K562 (cell line): ENCODE measurements around the gene CCDC148. TPM values are rescaled to one million over a fixed set of nuclear protein-coding genes. Genes with fewer than 3 reads are reported as not detected.

ENCODE experiments used
- ATAC-seq: fragments of 200-7000 bp; cut with Tn5 transposase; 3 replicates; pipeline ENCODE4 v1.9.1; 2020; ENCODE audit warnings: moderate library complexity
- BruUV-seq: library from RNA; stranded (reverse); fragments of 400-500 nt; replicated peaks from 2 replicates; lab custom pipeline; 2021; lab: Mats Ljungman, UMichigan
- CTCF ChIA-PET: fragments of 300-600 bp; formaldehyde crosslinking; extraction: SDS; loops from one replicate; lab custom pipeline; 2021; ENCODE audit warnings: low intra/inter-chr PET ratio; lab: Yijun Ruan, JAX
- POLR2A ChIA-PET: fragments of 300-600, 350-650 bp; sonication (Branson Sonifier 250); formaldehyde crosslinking; extraction: SDS; loops from one replicate; lab custom pipeline; 2021; ENCODE audit warnings: antibody characterized with exemption, inconsistent platforms; lab: Yijun Ruan, JAX
- DNase-seq, 4 experiments: peaks; one replicate each; pipeline versions ENCODE4 v3.0.0 to v3.0.0-alpha.2; 2011 to 2018; ENCODE audit warnings: low spot score in 3 of 4, mixed read lengths in 3 of 4; ENCODE audit errors: extremely low read depth in 1 of 4
- FAIRE-seq: peaks from 2 replicates; lab custom pipeline; 2011; peaks lifted over from hg19 to GRCh38; lab: Jason Lieb, UNC
- H2AFZ ChIP-seq: 2 replicates; pipeline ENCODE4 v1.6.0; 2011; ENCODE audit warnings: low read depth, low read length, control low read depth, inconsistent platforms
- H3K27ac ChIP-seq: fragments of 200-600 bp; 3 replicates; pipeline ENCODE4 v1.8.0; 2011; ENCODE audit warnings: low read depth, mild to moderate bottlenecking, control low read depth, inconsistent platforms, low read length, moderate library complexity, mixed read lengths; ENCODE audit errors: extremely low read depth
- H3K27me3 ChIP-seq, 2 experiments: fragments of 300-600 bp in 1 of 2; 2 replicates in 1 of 2; 3 replicates in 1 of 2; pipeline versions ENCODE4 v1.6.0 to v1.8.0; 2011; ENCODE audit warnings: inconsistent platforms in 2 of 2, low read length in 2 of 2, mild to moderate bottlenecking in 1 of 2, mixed read lengths in 1 of 2, moderate library complexity in 1 of 2; ENCODE audit not compliant: control insufficient read depth in 2 of 2, insufficient read depth in 2 of 2
- H3K36me3 ChIP-seq: fragments of 300-600 bp; 3 replicates; pipeline ENCODE4 v1.8.0; 2011; ENCODE audit warnings: mild to moderate bottlenecking, low read length, inconsistent platforms; ENCODE audit not compliant: control insufficient read depth, insufficient read depth
- H3K4me1 ChIP-seq, 2 experiments: fragments of 200-600 bp in 1 of 2; replicated peaks in 1 of 2; 2 replicates in 1 of 2; 3 replicates in 1 of 2; pipeline versions ENCODE4 v1.5.1 to v1.8.0; 2011; ENCODE audit warnings: inconsistent platforms in 2 of 2, low read length in 2 of 2, mild to moderate bottlenecking in 1 of 2, mixed read lengths in 1 of 2, moderate library complexity in 1 of 2; ENCODE audit not compliant: control insufficient read depth in 2 of 2, insufficient read depth in 2 of 2
- H3K4me2 ChIP-seq: 2 replicates; pipeline ENCODE4 v1.6.1; 2011; ENCODE audit warnings: low read length, control low read depth, inconsistent platforms, mixed read lengths; ENCODE audit not compliant: insufficient read depth
- H3K4me3 ChIP-seq: fragments of 200-600 bp; sonication (generic), shearing (Covaris generic); 2 replicates; pipeline ENCODE4 v1.5.1; 2016; ENCODE audit warnings: control low read depth, inconsistent platforms
- H3K79me2 ChIP-seq: fragments of 200-600 bp; 3 replicates; pipeline ENCODE4 v1.8.0; 2011; ENCODE audit warnings: low read length, inconsistent platforms; ENCODE audit not compliant: control insufficient read depth, insufficient read depth
- H3K9ac ChIP-seq, 2 experiments: 2 replicates each; pipeline versions ENCODE4 v1.6.0 to v1.6.1; 2011; ENCODE audit warnings: low read depth in 2 of 2, low read length in 2 of 2, control low read depth in 1 of 2, inconsistent platforms in 1 of 2, mild to moderate bottlenecking in 1 of 2, mixed read lengths in 1 of 2; ENCODE audit not compliant: insufficient read depth in 1 of 2
- H3K9me1 ChIP-seq: one replicate; pipeline ENCODE4 v1.6.0; 2011; ENCODE audit warnings: inconsistent platforms, mild to moderate bottlenecking, low read length, moderate library complexity; ENCODE audit not compliant: control insufficient read depth, insufficient read depth
- H3K9me3 ChIP-seq: replicated peaks from 2 replicates; pipeline ENCODE4 v1.5.1; 2011; ENCODE audit warnings: low read depth, low read length, inconsistent platforms; ENCODE audit not compliant: control insufficient read depth, insufficient read depth
- H4K20me1 ChIP-seq: replicated peaks from 2 replicates; pipeline ENCODE4 v1.6.1; 2011; ENCODE audit warnings: low read length, inconsistent platforms, mixed read lengths; ENCODE audit not compliant: control insufficient read depth, insufficient read depth
- CHD7 ChIP-seq: fragments of 200-600 bp; sonication (generic); IDR thresholded peaks from one replicate; pipeline ENCODE4 v1.6.1; 2012; ENCODE audit warnings: mild to moderate bottlenecking, low read depth, low read length, inconsistent platforms
- CSDE1 ChIP-seq, 2 experiments: fragments of 450-650 bp; IDR thresholded peaks; 2 replicates each; pipeline ENCODE4 v1.6.1; 2016; ENCODE audit warnings: mild to moderate bottlenecking in 1 of 2
- DPF2 ChIP-seq: fragments of 450-650 bp; IDR thresholded peaks from 2 replicates; pipeline ENCODE4 v1.6.1; 2016
- E2F5 ChIP-seq: sonication (generic); formaldehyde crosslinking; IDR thresholded peaks from 2 replicates; pipeline ENCODE4 v1.8.0; 2022; ENCODE audit warnings: mild to moderate bottlenecking, missing genetic modification reagents
- HMBOX1 ChIP-seq: sonication (generic); IDR thresholded peaks from 2 replicates; pipeline ENCODE4 v1.6.1; 2016
- UBTF ChIP-seq, 2 experiments: IDR thresholded peaks; 2 replicates each; pipeline ENCODE4 v1.6.1; 2012; ENCODE audit warnings: improper control_type of control experiment in 2 of 2, low read depth in 2 of 2, low read length in 2 of 2, borderline replicate concordance in 1 of 2
- WGBS: fragments of 100-300 bp; shearing (Covaris generic); methylation state at CpG from one replicate; pipeline ENCODE4 v1.1.6; 2016; ENCODE audit warnings: low coverage, mixed read lengths; ENCODE audit not compliant: insufficient coverage; ENCODE audit errors: missing lambda C conversion rate; 5-methylcytosine and 5-hydroxymethylcytosine counted together
- in situ Hi-C: fragments of 300-500 bp; cut with MboI; formaldehyde crosslinking; loops from 4 replicates; pipeline ENCODE4 v1.15.0; 2018; ENCODE audit warnings: inconsistent platforms, mixed read lengths
- intact Hi-C: fragments of 100-400 bp; cut with micrococcal nuclease; formaldehyde crosslinking; loops from 2 replicates; pipeline ENCODE4 v1.14.2; 2022
- polyA plus RNA-seq, 8 experiments: library from polyadenylated mRNA; depleted of rRNA in 4 of 8; stranded (reverse) in 5 of 8; unstranded in 3 of 8; fragments of >200 nt; fragmentation: Nextera tagmentation in 2 of 8; fragmentation: Illumina TruSeq in 1 of 8; extraction: Ambion mirVana in 2 of 8; extraction: Trizol in 1 of 8; gene quantifications; 2 replicates each; pipeline versions ENCODE4 v1.2.1 to v1.2.3, GENCODE V29; 2011 to 2014; ENCODE audit warnings: inconsistent platforms in 1 of 8, missing spikeins in 1 of 8
- total RNA-seq, 7 experiments: library from RNA; depleted of rRNA in 6 of 7; stranded (reverse); fragments of >200 nt in 6 of 7; fragmentation: Illumina TruSeq in 2 of 7; extraction: Trizol in 2 of 7; gene quantifications; 2 replicates each; pipeline versions ENCODE4 v1.2.1 to v1.2.3, GENCODE V29; 2011 to 2021; ENCODE audit warnings: low replicate concordance in 1 of 7

Gene CCDC148
- total and polyA plus RNA-seq, 9 of the 15 experiments (the other 6 are each of a cell fraction or from before 2014, with no cell fraction given), result 0.10 to 1.4 (median 0.65) TPM

GRCh38 chr2:158312981-158313380 lies 143.6 kb downstream of the CCDC148 start:
- BruUV-seq, result no TSS peak
- CTCF ChIA-PET, result no interaction called here
- Histone ChIP-seq H3K9me1 (no peaks in the 10 kb centered on the region), H3K27ac (no peak overlapping the region), H4K20me1 (no peaks in the 10 kb centered on the region), H3K79me2 (no peaks in the 10 kb centered on the region), H3K4me2 (0 out of 2 replicates have a peak overlapping the region, but pooled peaks have one; percentile 14), H3K4me3 (no peak overlapping the region), H3K4me1 (peaks cover 4 to 9% of the 10 kb centered on the region in 2 experiments; a peak in 4 of 5 replicates), H3K9ac (peak overlapping the region in 1 of 2 experiments; percentile 60; a peak in 1 of 4 replicates), H3K36me3 (no peaks in the 10 kb centered on the region), H3K9me3 (no peaks in the 10 kb centered on the region), H2AFZ (peak overlapping the region; percentile 83), H3K27me3 (no peaks in the 10 kb centered on the region)
- TF ChIP-seq CSDE1 (IDR thresholded peaks at IDR 0.05), result 0 out of 4 replicates have a peak, but pooled peaks of 1 of the 2 experiments have one; percentile 23
- 0 out of 2 replicates have a peak, but pooled peaks have one; percentile 23 for TF ChIP-seq DPF2
- no peak for TF ChIP-seq CHD7
- TF ChIP-seq E2F5 (CRISPR knock-in tag), result no peak
- TF ChIP-seq HMBOX1, result peak; percentile 23; the same call in 1 of the 2 replicates
- TF ChIP-seq UBTF (IDR thresholded peaks at IDR 0.05; ENCODE audit: borderline replicate concordance in 1 of 2, low read depth in 2 of 2, low read length in 2 of 2), result 0 out of 4 replicates have a peak, but pooled peaks have one; percentile 23 to 27
- DNase-seq (peak in 1 of 4 experiments; percentile 39), FAIRE-seq (peak; percentile 62), ATAC-seq (peak; percentile 55)
- intact Hi-C loops, result no loop called here
- POLR2A ChIA-PET, result no interaction called here
- 62% methylated on average over 1 of the region's 1 CpG for WGBS
- in situ Hi-C loops, result no loop called here
